Panc1 (cell line): ENCODE results near the gene HDGFL2. TPM values are rescaled to one million over a fixed set of nuclear protein-coding genes. Genes with fewer than 3 reads are reported as not detected.

ENCODE experiments used
- ATAC-seq: fragments of 200-7000 bp; cut with Tn5 transposase; 2 replicates; pipeline ENCODE4 v1.9.1; 2020; ENCODE audit warnings: mild to moderate bottlenecking, moderate library complexity
- BruUV-seq: library from RNA; stranded (reverse); fragments of 400-500 nt; replicated peaks from 2 replicates; lab custom pipeline; 2021; lab: Mats Ljungman, UMichigan
- CTCF ChIA-PET: fragments of 300-600 bp; sonication (Branson Sonifier 250); formaldehyde crosslinking; loops from one replicate; lab custom pipeline; 2022; ENCODE audit warnings: antibody characterized with exemption; lab: Charles Lee
- POLR2A ChIA-PET: fragments of 300-600 bp; sonication (Branson Sonifier 250); formaldehyde crosslinking; loops from one replicate; lab custom pipeline; 2022; ENCODE audit warnings: antibody characterized with exemption; lab: Charles Lee
- DNase-seq: peaks from one replicate; pipeline ENCODE4 v3.0.0-alpha.2; 2010; ENCODE audit warnings: low read depth, low spot score
- H3K27ac ChIP-seq: 2 replicates; pipeline ENCODE4 v1.5.1; 2011; ENCODE audit warnings: mild to moderate bottlenecking, low read length, inconsistent platforms
- H3K27me3 ChIP-seq: fragments of 200-500 bp; sonication (Bioruptor generic); 2 replicates; pipeline ENCODE4 v1.6.0; 2014; ENCODE audit warnings: low read length, inconsistent platforms; ENCODE audit not compliant: control insufficient read depth, insufficient read depth
- H3K36me3 ChIP-seq: fragments of 200-500 bp; sonication (Bioruptor generic); 2 replicates; pipeline ENCODE4 v1.5.1; 2014; ENCODE audit warnings: inconsistent platforms, mild to moderate bottlenecking, low read length, moderate library complexity; ENCODE audit not compliant: control insufficient read depth, insufficient read depth
- H3K4me1 ChIP-seq: 2 replicates; pipeline ENCODE4 v1.5.1; 2011; ENCODE audit warnings: inconsistent platforms, mild to moderate bottlenecking, low read length, moderate library complexity; ENCODE audit not compliant: control insufficient read depth, insufficient read depth
- H3K4me3 ChIP-seq, 2 experiments: 2 replicates each; pipeline ENCODE4 v1.5.1; 2011 to 2012; ENCODE audit warnings: low read depth in 2 of 2, low read length in 2 of 2, mild to moderate bottlenecking in 2 of 2, inconsistent platforms in 1 of 2, moderate library complexity in 1 of 2
- H3K9me3 ChIP-seq: fragments of 200-500 bp; sonication (Bioruptor generic); 2 replicates; pipeline ENCODE4 v1.5.1; 2014; ENCODE audit warnings: low read depth, mild to moderate bottlenecking, inconsistent platforms, low read length, moderate library complexity; ENCODE audit not compliant: control insufficient read depth, insufficient read depth
- POLR2AphosphoS5 ChIP-seq: IDR thresholded peaks from 2 replicates; pipeline ENCODE4 v1.6.1; 2012; ENCODE audit warnings: mild to moderate bottlenecking, low read depth, low read length, moderate library complexity
- SIN3A ChIP-seq: IDR thresholded peaks from 2 replicates; pipeline ENCODE4 v1.6.1; 2012; ENCODE audit warnings: low read depth, mild to moderate bottlenecking, low read length, moderate library complexity, borderline replicate concordance; ENCODE audit not compliant: insufficient read depth
- TCF7L2 ChIP-seq: IDR thresholded peaks from 2 replicates; pipeline ENCODE4 v1.6.1; 2011; ENCODE audit warnings: mild to moderate bottlenecking, low read depth, low read length, inconsistent platforms
- in situ Hi-C: cut with HindIII; loops from 2 replicates; pipeline ENCODE4 v1.10.0; 2016; ENCODE audit warnings: low sequenced_read_pairs, low pct_unique_long_range_greater_than_20kb
- intact Hi-C: fragments of 100-400 bp; cut with micrococcal nuclease; formaldehyde crosslinking; loops from one replicate; pipeline ENCODE4 v1.10.0; 2022; ENCODE audit not compliant: unreplicated experiment
- total RNA-seq: library from RNA; stranded (reverse); gene quantifications from one replicate; pipeline ENCODE4 v1.2.1, GENCODE V29; 2021; ENCODE audit not compliant: unreplicated experiment
- TF ChIP-seq, protein P1 (sequence below), 2 experiments: IDR thresholded peaks; 2 replicates each; pipeline ENCODE4 v1.6.1; 2011 to 2012; ENCODE audit warnings: low read depth in 2 of 2, control low read depth in 1 of 2, low read length in 1 of 2, mild to moderate bottlenecking in 1 of 2, moderate library complexity in 1 of 2; ENCODE audit not compliant: insufficient read depth in 1 of 2
- TF ChIP-seq, protein P2 (sequence below): fragments of 450-650 bp; IDR thresholded peaks from 2 replicates; pipeline ENCODE4 v1.5.1; 2017; ENCODE audit warnings: mild to moderate bottlenecking

HDGFL2 gene
- total RNA-seq, 1 experiment from 2014 or later = 56.9 TPM

DNA sequence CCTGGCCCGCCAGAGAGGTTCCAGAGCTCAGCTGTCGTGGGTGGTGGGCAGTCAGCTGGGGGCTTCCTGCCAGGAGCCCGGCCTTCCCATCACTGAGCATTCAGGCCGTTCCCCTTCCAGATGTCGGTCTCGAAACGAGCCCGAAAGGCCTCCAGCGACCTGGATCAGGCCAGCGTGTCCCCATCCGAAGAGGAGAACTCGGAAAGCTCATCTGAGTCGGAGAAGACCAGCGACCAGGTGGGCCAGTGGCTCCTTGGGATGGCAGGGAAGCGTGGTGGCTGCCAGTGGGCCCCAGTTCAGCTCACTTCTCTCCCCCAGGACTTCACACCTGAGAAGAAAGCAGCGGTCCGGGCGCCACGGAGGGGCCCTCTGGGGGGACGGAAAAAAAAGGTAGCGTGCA is 19.3 kb downstream of the HDGFL2 start:
- ChIA-PET POLR2A (interaction anchor here (0.6 kb wide), 1 partner anchor 27 kb away, joined by 4 read pairs; no protein-coding TSS in a partner anchor), CTCF (no interaction called here)
- H3K36me3 ChIP-seq = no peaks in the 10 kb centered on the region
- no peak for DNase-seq
- TF ChIP-seq, protein P1, sequence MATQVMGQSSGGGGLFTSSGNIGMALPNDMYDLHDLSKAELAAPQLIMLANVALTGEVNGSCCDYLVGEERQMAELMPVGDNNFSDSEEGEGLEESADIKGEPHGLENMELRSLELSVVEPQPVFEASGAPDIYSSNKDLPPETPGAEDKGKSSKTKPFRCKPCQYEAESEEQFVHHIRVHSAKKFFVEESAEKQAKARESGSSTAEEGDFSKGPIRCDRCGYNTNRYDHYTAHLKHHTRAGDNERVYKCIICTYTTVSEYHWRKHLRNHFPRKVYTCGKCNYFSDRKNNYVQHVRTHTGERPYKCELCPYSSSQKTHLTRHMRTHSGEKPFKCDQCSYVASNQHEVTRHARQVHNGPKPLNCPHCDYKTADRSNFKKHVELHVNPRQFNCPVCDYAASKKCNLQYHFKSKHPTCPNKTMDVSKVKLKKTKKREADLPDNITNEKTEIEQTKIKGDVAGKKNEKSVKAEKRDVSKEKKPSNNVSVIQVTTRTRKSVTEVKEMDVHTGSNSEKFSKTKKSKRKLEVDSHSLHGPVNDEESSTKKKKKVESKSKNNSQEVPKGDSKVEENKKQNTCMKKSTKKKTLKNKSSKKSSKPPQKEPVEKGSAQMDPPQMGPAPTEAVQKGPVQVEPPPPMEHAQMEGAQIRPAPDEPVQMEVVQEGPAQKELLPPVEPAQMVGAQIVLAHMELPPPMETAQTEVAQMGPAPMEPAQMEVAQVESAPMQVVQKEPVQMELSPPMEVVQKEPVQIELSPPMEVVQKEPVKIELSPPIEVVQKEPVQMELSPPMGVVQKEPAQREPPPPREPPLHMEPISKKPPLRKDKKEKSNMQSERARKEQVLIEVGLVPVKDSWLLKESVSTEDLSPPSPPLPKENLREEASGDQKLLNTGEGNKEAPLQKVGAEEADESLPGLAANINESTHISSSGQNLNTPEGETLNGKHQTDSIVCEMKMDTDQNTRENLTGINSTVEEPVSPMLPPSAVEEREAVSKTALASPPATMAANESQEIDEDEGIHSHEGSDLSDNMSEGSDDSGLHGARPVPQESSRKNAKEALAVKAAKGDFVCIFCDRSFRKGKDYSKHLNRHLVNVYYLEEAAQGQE (IDR thresholded peaks at IDR 0.05; ENCODE audit: insufficient read depth in 1 of 2, low read depth in 2 of 2, low read length in 1 of 2) = no peak
- H3K9me3 ChIP-seq = no peaks in the 10 kb centered on the region
- H3K4me1 ChIP-seq = no peaks in the 10 kb centered on the region
- no peaks in the 10 kb centered on the region for H3K27me3 ChIP-seq
- intact Hi-C loops (no loop called here), in situ Hi-C loops (no loop called here)
- ATAC-seq = no peak
- no TSS peak for BruUV-seq
- no peak overlapping the region for H3K4me3 ChIP-seq
- no peak overlapping the region for H3K27ac ChIP-seq

- no peak for TF ChIP-seq TCF7L2
- no peak for TF ChIP-seq POLR2AphosphoS5
- no peak for TF ChIP-seq SIN3A
- TF ChIP-seq, protein P1 (IDR thresholded peaks at IDR 0.05; ENCODE audit: insufficient read depth in 1 of 2, low read depth in 2 of 2, low read length in 1 of 2) = no peak
- TF ChIP-seq, protein P2, sequence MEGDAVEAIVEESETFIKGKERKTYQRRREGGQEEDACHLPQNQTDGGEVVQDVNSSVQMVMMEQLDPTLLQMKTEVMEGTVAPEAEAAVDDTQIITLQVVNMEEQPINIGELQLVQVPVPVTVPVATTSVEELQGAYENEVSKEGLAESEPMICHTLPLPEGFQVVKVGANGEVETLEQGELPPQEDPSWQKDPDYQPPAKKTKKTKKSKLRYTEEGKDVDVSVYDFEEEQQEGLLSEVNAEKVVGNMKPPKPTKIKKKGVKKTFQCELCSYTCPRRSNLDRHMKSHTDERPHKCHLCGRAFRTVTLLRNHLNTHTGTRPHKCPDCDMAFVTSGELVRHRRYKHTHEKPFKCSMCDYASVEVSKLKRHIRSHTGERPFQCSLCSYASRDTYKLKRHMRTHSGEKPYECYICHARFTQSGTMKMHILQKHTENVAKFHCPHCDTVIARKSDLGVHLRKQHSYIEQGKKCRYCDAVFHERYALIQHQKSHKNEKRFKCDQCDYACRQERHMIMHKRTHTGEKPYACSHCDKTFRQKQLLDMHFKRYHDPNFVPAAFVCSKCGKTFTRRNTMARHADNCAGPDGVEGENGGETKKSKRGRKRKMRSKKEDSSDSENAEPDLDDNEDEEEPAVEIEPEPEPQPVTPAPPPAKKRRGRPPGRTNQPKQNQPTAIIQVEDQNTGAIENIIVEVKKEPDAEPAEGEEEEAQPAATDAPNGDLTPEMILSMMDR = no peak
- ChIA-PET POLR2A (no interaction called here), CTCF (no interaction called here)
- H3K36me3 ChIP-seq = no peaks in the 10 kb centered on the region
- BruUV-seq = no TSS peak
- no peaks in the 10 kb centered on the region for H3K27me3 ChIP-seq
- intact Hi-C loops = no loop called here
- no peak overlapping the region for H3K4me3 ChIP-seq
- H3K9me3 ChIP-seq = no peaks in the 10 kb centered on the region
- no peak overlapping the region for H3K27ac ChIP-seq
- DNase-seq (no peak), ATAC-seq (no peak)
- no peaks in the 10 kb centered on the region for H3K4me1 ChIP-seq
- in situ Hi-C loops = no loop called here
Observed at GRCh38 chr19:4492337-4493103, 20.4 kb downstream of the HDGFL2 start.
